HG03095 (cell line): ENCODE data around the gene SCRT2.
"Not testable (repeated sequence)": the region's sequence is repeated elsewhere in the genome, so short reads cannot be mapped to it uniquely, and the experiment has no call there.

Experiments
- ATAC-seq: cut with Tn5 transposase; IDR thresholded peaks from one replicate; pipeline ENCODE4 v1.9.1; 2021; ENCODE audit warnings: moderate library complexity; ENCODE audit not compliant: unreplicated experiment

Gene SCRT2

DNA sequence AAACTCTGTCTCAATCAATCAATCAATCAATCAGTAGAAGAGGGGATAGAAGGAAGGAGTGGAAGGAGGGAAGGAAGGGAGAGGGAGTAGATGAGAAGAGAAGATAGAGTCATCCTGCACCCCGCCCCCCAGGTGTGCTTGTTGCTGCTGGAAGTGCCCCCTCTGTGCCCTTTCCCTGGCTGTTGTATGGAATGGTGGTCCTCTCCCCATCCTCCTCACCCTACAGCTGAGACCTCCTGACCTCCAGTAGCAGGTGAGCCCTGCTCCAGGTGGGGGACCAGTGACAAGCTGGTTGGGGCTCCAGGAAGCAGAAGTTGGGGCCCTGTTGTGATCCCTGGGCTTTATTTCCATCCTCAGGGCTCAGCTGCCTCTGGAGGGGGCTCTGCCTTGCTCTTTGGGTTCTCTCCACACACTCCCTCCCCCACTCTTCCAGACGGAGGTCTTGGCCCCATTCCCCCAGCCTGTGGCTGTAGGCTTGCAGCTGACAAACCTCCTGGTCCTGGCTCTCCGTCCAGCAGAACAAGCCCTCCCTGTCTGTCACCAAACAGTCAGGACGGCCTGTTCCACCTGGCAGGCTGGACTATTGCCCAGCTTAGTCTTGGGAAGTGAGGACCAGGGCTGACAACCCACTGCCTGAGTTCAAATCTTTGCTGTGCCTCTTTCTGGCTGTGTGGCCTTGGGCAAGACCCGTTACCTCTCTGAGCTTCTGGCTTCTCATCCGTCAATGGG lies 26.0 kb upstream of the SCRT2 start:
- no peak for ATAC-seq

DNA sequence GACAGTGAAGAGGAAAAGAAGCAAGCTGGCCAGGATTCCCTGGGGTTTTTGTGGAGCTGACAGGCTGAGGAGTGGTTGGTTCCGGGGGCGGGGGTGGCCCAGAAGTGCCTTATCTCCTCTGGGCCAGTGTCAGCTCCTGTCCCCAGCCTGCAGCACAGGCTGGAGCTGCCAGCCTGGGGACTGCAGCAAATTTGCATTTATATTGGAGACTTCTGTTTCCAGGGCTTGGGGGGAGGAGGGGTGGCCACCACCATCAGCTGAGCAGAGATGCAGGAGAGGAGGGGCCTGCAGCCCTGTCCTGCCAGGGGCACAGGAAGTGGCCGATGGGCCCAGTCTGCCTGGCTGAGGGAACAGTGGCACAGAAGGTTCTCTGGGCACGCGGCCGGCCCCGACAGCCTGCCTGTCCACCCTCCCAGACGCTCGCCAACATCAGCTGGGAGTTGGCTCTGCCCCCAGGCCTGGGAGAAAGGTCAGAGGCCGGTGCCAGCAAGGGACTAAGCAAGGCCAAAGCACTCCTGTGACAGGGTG lies 24.3 kb upstream of the SCRT2 start:
- no peak for ATAC-seq

DNA sequence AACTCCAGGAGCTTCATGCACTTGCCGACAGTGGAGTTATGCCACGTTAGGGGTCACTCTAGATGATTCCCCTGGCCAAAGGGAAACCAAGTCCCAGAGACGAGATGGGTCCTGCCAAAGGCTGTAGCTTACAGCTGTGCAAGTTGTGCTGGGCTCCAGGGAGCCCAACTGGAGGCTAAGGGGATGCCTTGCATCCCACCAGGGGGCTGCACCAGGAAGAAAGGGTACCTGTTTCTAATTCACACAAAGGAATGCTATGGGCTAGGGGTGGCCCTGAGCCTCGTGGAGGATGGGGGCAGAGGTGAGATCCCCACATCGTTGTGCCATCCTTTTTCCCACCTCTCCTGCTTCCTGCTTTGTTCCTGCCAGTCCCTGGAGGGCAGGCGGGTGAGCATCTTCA lies 23.7 kb upstream of the SCRT2 start:
- ATAC-seq, result no peak

DNA sequence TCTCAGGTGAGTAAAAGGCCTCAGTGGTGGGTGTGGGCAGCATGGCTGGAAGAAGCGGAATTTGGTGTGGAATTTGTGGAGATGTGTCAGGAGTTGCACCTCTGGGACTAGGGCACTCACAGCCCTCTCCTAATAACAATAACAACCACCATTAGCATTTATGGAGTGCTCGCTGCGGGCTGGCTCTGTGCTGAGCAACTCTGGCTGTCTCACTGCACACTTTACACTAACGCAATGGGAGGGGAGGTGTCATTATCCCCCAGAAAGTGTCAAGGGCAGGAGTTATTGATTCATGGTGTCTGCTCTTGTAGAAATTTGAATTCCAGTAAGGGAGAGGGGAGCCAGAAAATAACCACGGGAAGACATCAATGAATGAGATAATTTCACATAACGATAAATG lies 22.7 kb upstream of the SCRT2 start:
- no peak for ATAC-seq

DNA sequence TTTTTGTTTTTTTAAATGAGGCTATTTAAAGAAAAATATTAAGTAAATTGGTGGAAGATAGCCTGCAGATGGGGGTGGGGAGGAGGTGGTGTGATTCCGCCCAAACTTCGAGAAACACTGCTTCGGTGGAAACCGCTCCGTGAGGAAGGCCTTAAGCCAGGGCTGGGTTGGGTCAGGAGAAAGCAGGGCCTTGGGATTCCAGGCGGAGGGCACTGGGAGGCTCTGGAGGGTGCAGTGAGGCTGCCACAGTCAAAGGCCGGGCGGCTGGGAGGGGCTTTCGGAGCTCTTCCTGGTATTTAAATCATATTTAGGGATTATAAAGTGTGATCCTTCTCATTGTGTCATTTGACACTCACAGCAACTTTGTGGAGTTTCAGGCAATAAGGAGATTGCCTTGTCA lies 22.2 kb upstream of the SCRT2 start:
- ATAC-seq, result no peak

DNA sequence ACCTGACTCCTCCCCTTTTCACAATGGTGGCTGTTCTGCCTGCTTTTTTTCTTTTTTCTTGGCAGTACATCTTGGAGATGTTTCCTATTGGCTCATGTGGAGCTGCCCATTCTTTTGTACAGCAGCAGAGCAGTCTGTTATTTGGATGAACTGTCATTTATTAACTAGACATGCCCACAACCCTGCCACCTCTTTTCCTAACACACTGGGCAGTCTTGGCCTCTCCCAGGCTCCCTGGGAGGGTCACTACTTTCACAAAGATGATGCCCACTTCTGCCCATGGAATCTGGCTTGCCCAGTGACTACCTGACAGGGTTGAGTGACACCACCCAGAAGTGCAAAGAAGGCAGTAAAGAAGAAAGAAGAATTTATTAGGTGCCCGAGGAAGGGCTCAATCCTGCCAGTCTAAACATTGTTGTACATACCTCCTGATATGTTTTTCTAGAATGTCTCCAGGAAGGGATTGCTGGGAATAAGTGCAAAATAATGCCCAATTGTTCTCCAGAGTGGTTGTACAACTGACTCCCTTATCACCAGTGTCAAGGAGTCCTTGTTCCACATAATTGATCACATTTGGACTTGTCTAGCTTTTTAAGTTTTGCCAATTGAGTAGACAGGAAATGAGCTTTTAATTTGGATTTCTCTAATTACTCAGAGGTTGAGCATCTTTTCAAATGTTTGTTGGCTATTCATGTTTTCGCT lies 19.7 kb upstream of the SCRT2 start:
- ATAC-seq, result no peak

DNA sequence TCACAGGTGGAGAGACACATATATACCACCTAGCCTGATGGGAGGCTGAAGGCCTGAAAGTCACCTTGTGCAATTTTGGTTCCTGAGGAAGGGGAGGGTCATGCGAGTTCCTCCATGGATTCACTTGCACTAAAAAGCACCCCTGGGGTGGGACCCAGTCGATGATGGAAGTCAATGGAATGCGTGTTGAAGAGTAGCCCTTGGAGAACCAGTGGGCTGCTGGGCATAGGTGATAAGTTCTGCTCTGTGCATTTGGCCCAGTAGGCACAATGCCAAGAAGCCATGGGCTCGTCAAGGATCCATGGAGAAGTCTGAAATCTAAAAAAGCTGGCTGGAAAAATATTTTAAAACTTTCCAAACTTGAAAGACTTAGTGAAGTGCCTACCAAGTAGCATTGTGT lies 18.9 kb upstream of the SCRT2 start:
- ATAC-seq, result no peak

DNA sequence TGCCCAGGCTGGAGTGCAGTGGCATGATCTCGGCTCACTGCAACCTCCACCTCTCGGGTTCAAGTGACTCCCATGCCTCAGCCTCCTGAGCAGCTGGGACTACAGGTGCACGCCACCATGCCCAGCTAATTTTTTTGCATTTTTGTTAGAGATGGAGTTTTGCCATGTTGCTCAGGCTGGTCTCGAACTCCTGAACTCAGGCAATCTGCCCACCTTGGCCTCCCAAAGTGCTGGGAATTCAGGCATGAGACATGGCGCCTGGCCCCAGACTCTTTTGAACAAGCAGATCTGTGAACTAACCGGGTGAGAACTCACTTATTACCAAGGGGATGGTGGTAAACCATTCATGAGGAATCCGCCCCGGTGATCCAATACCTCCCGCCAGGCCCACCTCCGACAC lies 18.2 kb upstream of the SCRT2 start:
- not testable (repeated sequence) for ATAC-seq

DNA sequence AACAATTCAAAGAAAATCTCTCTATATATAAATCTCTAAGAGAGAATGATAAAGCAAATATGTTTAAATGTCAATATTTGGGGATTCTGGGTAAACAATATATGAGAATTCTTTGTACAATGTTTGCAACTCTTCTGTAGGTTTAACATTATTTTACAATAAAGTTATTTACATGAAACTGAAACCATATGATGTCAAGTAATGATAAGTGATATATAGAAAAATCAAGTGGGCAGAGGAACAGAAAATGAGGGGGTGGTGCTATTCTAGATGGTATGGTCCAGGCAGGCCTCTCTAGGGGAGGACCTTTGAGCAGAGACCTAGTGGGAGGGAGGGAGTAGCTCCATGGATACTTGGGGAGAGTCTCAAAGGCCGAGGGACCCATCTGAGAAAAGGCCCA lies 16.4 kb upstream of the SCRT2 start:
- no peak for ATAC-seq

DNA sequence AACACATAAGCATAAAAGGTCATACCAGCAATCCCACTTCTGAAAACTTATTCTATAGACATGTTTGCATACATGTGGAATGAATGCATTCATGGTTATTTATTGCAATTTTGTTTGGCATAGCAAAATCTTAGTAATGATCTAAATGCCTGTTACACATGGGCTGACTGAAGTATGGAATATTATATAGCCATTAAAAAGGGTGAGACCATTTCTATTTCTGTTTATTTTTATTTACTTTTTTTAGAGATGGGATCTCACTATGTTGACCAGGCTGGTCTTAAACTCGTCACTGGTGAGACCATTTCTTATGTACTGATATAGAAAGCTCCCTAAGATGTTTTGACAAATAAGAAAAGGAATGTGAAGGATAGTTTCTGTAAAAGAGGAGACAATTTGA lies 14.3 kb upstream of the SCRT2 start:
- no peak for ATAC-seq

DNA sequence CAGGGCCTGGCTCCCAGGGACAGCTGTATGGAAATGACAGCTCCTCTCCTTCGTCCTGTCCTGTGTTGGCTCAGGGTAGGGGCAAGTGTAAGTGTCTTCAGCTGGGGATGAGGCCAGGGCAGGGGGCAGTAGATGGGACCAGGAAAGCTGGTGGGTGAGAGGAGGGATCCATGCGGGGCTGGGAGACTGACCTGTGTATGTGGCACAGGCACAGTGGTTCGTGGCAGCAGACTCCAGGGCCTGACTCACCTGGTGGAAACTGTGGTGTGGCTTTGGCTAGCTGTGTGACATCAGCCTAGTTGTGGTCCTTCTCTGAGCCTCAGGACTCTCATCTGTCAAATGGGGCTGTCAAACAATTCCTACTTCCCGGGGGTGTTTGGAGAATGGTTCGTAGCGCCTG lies 13.7 kb upstream of the SCRT2 start:
- no peak for ATAC-seq

DNA sequence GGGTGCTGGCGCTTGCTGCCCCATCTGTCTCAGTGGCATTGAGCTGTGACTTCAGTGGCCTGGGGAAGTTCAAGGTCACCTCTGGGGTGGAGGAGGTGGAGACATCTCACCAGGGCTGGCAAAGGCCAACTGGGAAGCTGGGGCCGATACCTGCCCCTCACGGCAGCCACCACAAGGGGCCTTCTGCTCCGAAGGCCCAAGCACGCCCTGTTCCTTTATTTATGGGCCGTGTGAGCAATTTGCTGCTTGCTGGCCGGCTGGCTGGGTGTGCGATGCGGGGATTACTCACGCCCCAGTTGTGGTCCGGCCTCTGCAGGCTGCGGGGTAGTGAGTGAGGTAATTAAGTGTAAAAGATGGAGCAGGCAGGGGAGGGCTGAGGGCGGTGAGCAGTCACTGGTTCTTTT lies 13.2 kb upstream of the SCRT2 start:
- ATAC-seq, result no peak

DNA sequence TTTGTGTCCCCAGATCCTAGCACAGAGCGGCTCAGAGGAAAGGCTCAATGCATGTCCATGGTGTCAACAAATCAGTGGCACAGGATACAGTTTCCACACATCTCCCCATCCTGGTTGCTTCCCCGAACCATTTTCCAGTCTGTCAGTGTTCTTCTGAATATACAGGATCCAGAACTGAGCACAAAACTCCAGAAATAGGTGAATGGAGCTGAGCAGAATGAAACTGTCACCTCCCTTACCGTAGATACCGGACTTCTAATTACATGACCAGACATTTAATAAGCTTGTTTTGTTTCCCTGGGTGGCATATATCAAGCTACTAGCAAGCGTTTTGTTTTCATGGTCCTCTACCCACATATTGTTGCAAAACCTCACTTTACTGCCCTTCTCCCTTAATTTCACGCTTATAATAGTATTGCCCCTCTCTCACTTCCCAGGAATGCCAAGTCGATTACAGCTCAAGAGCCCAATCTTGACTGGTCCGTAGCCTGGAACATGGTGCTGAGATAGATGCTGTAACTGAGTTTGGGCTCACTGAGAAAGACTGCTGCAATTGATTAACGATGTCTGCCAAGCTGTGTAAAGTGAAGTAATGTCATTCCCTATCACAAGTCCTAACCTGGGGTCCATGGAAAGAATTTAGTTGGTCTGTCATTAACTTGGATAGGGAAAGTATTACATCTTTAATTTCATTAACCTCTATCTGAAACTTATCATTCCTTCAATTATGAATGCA lies 12.0 kb upstream of the SCRT2 start:
- no peak for ATAC-seq

DNA sequence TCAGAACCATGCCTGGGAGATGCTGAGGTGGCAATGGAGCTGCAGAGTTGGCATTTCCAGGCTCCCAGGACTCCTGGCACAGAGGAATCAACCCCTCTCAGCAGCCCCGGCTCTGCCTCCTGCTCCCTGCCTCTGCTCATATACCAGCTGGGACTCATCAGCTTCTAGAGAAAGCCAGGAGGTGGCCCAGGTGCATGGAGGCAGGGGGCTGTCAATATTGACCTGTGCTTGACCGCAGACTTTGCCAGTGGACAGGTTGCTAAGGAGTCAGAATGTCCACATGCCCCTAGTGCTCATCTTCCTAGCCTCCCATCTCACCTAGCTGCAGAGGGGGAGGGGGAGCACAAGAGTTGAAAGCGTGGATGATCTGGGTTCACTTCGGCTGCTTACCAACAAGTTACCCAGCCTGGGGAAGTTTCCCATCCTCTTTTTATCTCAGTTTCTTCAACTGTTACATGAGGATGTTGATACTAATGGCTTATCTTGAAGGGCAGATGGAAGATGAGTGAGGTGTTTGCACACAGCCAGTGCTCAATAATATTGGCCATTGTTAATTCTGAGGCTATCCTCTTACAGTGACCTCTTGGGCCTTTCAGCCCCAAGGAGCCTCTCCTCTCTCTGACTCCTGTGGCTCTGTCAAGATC lies 9.2 kb upstream of the SCRT2 start:
- ATAC-seq, result no peak

DNA sequence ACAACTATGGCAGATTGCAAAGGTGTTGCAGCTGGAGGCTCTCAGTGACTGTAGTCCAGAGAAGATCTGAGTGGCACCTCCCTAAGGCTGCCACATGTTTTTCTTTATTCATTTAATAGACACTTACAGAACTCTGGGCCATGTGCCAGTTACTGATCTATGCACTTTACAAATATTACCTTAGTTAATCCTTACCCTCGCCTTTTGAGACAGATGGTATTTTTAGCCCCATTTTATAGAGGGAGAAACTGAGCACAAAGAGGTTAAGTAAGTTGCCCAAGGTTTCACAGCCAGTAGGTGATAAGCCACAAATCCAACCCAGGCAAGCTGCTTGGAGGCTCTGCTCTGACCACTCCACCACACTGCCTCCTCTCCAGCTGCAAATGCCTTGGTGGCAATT lies 6.5 kb upstream of the SCRT2 start:
- ATAC-seq, result no peak

DNA sequence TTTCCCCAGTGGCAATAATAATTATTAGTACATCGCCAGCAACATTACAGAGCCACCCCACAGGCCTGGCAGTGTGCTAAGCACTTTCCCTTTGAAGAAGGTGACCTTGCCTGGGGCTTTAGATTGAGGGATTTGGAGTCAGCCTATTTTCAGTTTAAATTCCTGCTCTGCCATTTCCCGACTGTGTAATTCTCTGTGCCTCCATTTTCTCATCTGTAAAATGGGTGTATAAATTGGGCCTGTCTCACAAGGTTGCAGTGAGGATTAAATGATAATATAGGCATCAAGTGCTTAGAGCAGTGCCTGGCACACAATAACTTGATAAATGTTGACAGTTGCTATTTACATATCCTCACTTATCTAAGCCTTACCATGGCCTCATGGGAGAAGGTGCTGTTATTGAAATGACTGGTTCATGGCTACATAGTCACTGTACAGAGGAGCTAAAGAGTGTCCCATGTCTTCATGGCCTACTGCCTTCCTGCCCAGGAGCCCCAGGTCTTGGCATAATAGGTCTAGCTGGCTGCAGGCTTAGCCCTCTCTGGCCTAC lies 5.1 kb upstream of the SCRT2 start:
- ATAC-seq, result no peak

DNA sequence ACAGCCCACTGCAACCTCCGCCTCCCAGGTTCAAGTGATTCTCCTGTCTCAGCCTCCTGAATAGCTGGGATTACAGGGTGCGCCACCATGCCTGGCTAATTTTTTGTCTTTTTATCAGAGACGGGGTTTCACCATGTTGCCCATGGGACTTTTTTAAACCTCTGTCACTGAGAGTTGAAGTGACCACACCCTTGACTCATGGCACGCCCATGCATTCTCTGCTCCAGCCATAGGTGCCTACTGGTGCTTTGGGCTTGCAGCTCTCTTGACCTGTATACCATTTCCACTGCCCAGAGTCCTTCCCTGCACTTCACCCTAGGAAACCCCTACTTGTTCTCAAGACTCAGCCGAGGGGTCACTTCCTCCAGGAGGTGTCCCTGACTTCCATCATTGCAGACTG lies 2.4 kb upstream of the SCRT2 start:
- ATAC-seq, result no peak

DNA sequence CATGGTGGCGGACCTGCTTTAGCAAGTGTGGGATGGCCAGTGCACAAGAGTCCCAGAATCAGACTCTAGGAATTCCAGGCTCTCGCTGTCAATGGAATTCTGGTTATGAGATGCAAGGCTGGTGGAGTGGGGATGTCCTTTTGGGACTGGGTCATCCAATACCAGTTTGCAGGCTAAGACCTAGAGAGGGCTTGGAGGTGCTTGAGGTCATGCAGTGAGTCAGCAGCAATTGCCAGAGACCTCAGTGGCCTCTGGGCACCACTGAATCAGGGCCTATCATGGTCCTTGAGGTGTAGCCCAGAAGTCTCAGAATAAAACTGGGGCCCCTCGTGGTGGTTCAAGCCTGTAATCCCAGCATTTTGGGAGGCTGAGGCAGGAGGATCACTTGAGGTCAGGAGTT lies 1.4 kb upstream of the SCRT2 start:
- no peak for ATAC-seq

DNA sequence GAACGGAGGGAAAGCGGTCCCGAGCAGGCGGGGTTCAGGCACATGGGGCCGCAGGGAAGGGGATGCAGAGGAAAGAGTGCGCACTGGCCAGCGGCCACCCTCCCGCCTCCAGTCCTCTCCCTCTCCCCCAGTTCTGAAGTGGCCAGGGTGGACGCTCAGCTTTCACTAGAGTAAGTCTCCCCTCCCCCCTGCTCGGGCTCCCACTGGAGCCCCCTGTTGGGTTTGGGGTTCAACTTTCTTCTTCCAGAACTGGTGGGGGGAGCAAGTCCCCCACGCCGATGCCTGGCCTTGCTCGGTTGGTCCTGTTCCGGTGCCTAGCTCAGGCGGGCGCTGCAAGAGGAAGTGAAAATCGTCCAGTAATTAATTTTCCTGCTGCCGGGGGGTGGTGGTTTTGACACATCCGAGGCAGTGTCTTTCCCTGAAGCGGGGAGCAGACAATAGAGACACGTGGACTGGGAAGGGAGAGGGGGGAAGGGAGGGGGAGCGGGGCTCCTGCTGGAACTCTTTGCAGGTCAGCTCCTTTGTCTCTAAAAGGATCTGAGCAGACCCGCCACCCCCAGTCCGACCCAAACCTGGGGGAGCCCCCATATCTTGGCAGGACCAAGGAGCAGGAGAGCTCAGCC lies 824 bp upstream of the SCRT2 start:
- ATAC-seq, result no peak

DNA sequence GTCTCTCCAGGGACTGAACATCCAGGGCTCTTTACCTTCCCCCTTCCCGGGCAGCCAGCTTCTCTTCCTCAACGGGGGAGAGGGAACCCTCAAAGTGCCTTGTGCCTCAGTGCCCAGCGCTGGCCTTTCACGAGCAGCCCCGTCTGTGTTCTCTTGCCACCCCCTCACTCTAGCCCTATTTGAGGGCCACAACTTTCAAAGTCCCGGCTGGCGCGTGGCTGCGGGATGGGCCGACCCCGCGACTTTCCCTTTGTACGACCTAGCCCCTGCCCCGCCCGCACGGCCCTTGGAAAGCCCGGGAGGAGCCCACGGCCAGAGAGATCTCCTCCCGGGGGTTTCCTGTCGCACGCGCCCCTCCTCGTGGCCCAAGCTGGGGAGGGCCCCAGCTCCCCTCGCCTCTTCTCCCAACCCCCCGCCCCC lies 559 bp downstream of the SCRT2 start:
- no peak for ATAC-seq

DNA sequence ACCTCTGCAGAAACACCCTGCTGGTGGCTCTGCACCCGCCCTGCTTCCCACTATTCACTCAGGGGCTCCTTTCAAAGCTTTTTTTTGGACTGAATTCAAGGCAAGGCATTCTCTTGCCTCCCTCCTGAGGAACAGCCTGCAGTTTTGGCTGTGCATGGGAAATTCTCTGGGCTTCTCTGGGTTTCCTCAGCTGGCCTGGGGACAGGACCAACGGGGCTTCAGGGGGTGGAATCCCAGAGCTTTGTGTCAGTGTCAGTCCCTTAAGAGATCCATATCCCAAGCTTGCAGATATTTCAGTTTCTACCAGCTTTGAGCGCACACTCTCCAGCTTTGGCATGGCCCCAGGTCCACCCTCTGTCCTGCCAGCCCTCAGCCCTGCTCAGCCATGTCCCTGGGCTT lies 2.0 kb downstream of the SCRT2 start:
- ATAC-seq, result no peak
